Ramos (cell line): ENCODE data around the gene WDFY2.

Source experiments
- in situ Hi-C: fragments of 300-500 bp; cut with MboI; formaldehyde crosslinking; loops from one replicate; pipeline ENCODE4 v1.14.3; 2022; ENCODE audit warnings: low sequenced_read_pairs; ENCODE audit not compliant: unreplicated experiment

Gene WDFY2

GRCh38 chr13:51595416-51595815 is 11.2 kb downstream of the WDFY2 start:
- in situ Hi-C loops: loop anchor here (25.0 kb wide), 1 partner anchor 192 kb away; no protein-coding TSS in a partner anchor

- in situ Hi-C loops: loop anchor here (25.0 kb wide), 1 partner anchor 191 kb away; no protein-coding TSS in a partner anchor
Observed at GRCh38 chr13:51596541-51596940, 12.3 kb downstream of the WDFY2 start.

- in situ Hi-C loops: loop anchor here (25.0 kb wide), 1 partner anchor 188 kb away; no protein-coding TSS in a partner anchor
Observed at GRCh38 chr13:51599444-51600176, 15.3 kb downstream of the WDFY2 start.

GRCh38 chr13:51600703-51601102 is 16.4 kb downstream of the WDFY2 start:
- in situ Hi-C loops: no loop called here

- in situ Hi-C loops: no loop called here
Observed at GRCh38 chr13:51601601-51602565, 17.6 kb downstream of the WDFY2 start.

GRCh38 chr13:51603716-51604115 is 19.5 kb downstream of the WDFY2 start:
- in situ Hi-C loops: no loop called here

- in situ Hi-C loops: no loop called here
Observed at GRCh38 chr13:51605698-51606097, 21.4 kb downstream of the WDFY2 start.

GRCh38 chr13:51607165-51607564 is 22.9 kb downstream of the WDFY2 start:
- in situ Hi-C loops: no loop called here

GRCh38 chr13:51608857-51609406 is 24.7 kb downstream of the WDFY2 start:
- in situ Hi-C loops: no loop called here

- in situ Hi-C loops: no loop called here
Observed at GRCh38 chr13:51612867-51613266, 28.6 kb downstream of the WDFY2 start.

GRCh38 chr13:51613535-51613934 is 29.3 kb downstream of the WDFY2 start:
- in situ Hi-C loops: no loop called here

- in situ Hi-C loops: no loop called here
Observed at GRCh38 chr13:51614350-51614786, 30.1 kb downstream of the WDFY2 start.

- in situ Hi-C loops: no loop called here
Observed at GRCh38 chr13:51618626-51619025, 34.4 kb downstream of the WDFY2 start.

- in situ Hi-C loops: no loop called here
Observed at GRCh38 chr13:51619614-51620013, 35.4 kb downstream of the WDFY2 start.

GRCh38 chr13:51620165-51620983 is 36.1 kb downstream of the WDFY2 start:
- in situ Hi-C loops: no loop called here

- in situ Hi-C loops: no loop called here
Observed at GRCh38 chr13:51621602-51622001, 37.3 kb downstream of the WDFY2 start.

GRCh38 chr13:51623473-51623872 is 39.2 kb downstream of the WDFY2 start:
- in situ Hi-C loops: no loop called here

- in situ Hi-C loops: no loop called here
Observed at GRCh38 chr13:51624207-51624606, 39.9 kb downstream of the WDFY2 start.

- in situ Hi-C loops: no loop called here
Observed at GRCh38 chr13:51624695-51625345, 40.6 kb downstream of the WDFY2 start.
